ENCODE data around the gene PGBD5.

PGBD5 gene

GRCh38 chr1:230348386-230349019, 77.6 kb downstream of the PGBD5 start:
- intact Hi-C loops (cut with DNase I; ENCODE audit: low total_unique reads), result no loop called here
- TF ChIP-seq CTCF (IDR thresholded peaks at IDR 0.05), result no peak
- no peak for DNase-seq
- no peak overlapping the region for H3K27ac ChIP-seq
- no peaks in the 10 kb centered on the region for H3K27me3 ChIP-seq
- no peaks in the 10 kb centered on the region for H3K9me3 ChIP-seq
- H3K4me1 ChIP-seq, result peaks cover 0 to 11% (median 0%) of the 10 kb centered on the region in 4 donors
- no peaks in the 10 kb centered on the region for H3K36me3 ChIP-seq
- no peak overlapping the region for H3K4me3 ChIP-seq

DNA sequence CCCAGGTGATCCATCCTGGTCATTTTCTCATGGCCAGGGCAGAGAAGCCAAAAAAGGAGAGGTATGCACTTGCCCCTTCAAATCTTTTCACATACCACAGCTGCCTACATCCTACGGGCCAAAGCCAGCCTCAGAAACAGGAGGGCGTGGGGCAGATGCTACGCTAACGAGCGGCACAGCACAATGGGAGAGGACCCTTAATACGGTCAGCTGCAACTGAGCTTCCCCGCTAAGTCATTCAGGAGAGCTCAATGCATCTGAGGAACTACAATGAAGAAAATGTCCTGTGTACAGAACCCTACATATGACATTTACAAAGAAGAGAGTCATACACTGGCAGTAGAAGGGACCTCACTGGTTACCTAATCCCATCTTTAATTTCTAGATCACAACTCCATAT, 78.2 kb downstream of the PGBD5 start:
- Histone ChIP-seq H3K27me3 (no peaks in the 10 kb centered on the region), H3K27ac (no peak overlapping the region), H3K4me3 (no peak overlapping the region), H3K36me3 (no peaks in the 10 kb centered on the region), H3K9me3 (no peaks in the 10 kb centered on the region), H3K4me1 (peaks cover 0 to 11% (median 0%) of the 10 kb centered on the region in 4 donors)
- DNase-seq, result no peak
- no peak for TF ChIP-seq CTCF (IDR thresholded peaks at IDR 0.05)
- intact Hi-C loops (cut with DNase I; ENCODE audit: low total_unique reads), result no loop called here

- Histone ChIP-seq H3K9me3 (no peaks in the 10 kb centered on the region), H3K4me1 (peaks cover 0 to 5% (median 0%) of the 10 kb centered on the region in 4 donors), H3K36me3 (no peaks in the 10 kb centered on the region), H3K4me3 (no peak overlapping the region), H3K27me3 (no peaks in the 10 kb centered on the region), H3K27ac (no peak overlapping the region)
- intact Hi-C loops (cut with DNase I; ENCODE audit: low total_unique reads), result no loop called here
- TF ChIP-seq CTCF (IDR thresholded peaks at IDR 0.05), result no peak
- no peak for DNase-seq
Measured at GRCh38 chr1:230345139-230345885, 80.8 kb downstream of the PGBD5 start.

DNA sequence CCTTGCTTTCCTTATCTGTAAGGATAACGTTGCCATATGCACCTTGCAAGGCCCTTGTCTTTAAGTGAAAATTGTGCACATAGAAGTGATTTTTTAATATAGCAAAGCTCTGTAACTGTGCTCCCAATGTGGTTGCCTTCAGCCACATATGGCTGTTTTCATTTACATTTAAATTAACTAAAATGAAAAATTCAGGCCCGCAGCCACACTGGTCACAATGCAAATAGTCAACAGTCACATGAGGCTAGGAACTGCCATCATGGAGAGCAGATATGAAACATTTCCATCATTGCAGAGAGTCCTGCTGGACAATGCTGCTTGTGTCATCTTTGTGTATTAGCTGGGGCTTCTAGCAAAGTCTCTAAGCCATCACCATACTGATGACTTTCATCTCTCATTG, 83.4 kb downstream of the PGBD5 start:
- Histone ChIP-seq H3K4me3 (no peak overlapping the region), H3K9me3 (no peaks in the 10 kb centered on the region), H3K27me3 (no peaks in the 10 kb centered on the region), H3K4me1 (no peaks in the 10 kb centered on the region), H3K27ac (no peak overlapping the region), H3K36me3 (no peaks in the 10 kb centered on the region)
- DNase-seq, result no peak
- no peak for TF ChIP-seq CTCF (IDR thresholded peaks at IDR 0.05)
- intact Hi-C loops (cut with DNase I; ENCODE audit: low total_unique reads), result no loop called here

DNA sequence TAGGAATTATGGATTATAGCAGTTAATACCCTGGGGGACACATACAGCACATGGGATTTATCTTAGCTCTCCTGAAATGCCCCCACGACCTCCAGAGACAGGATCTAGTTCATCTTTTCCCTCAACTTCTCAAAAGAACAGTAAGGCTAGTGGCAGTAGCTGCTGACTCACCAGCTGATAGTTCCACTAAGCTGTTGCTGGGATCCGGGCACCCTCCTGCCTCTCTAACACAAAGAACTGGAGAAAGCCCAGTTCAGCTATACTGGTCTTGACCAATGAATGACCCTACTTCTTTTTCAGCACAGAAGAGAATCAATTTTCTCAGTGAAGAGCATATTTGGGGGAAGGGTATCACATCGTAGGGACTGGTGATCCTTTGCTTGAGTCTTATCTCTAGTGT, 84.1 kb downstream of the PGBD5 start:
- no peaks in the 10 kb centered on the region for H3K4me1 ChIP-seq
- intact Hi-C loops (cut with DNase I; ENCODE audit: low total_unique reads), result no loop called here
- H3K4me3 ChIP-seq, result no peak overlapping the region
- H3K36me3 ChIP-seq, result no peaks in the 10 kb centered on the region
- H3K27ac ChIP-seq, result no peak overlapping the region
- no peak for DNase-seq
- TF ChIP-seq CTCF (IDR thresholded peaks at IDR 0.05), result no peak
- no peaks in the 10 kb centered on the region for H3K9me3 ChIP-seq
- no peaks in the 10 kb centered on the region for H3K27me3 ChIP-seq
